ENCODE results near the gene TVP23A. TPM values are rescaled to one million over a fixed set of nuclear protein-coding genes. Genes with fewer than 3 reads are reported as not detected.

The TVP23A gene
- 2.3 TPM for polyA plus RNA-seq (ENCODE audit: insufficient read length)

- no peak for DNase-seq (ENCODE audit: low read depth)
These were observed at the start of gene TVP23A for GRCh38 chr16:10817963-10818941. Gene TVP23A (minus strand): TSS chr16:10818794. CDS start chr16:10818493, 301 bp downstream.

GRCh38 chr16:10868104-10868595 lies 49.6 kb upstream of the TVP23A start:
- DNase-seq (ENCODE audit: low read depth): no peak

- DNase-seq (ENCODE audit: low read depth): no peak
These were observed 48.6 kb upstream of the TVP23A start for GRCh38 chr16:10867199-10867598.

- no peak for DNase-seq (ENCODE audit: low read depth)
These were observed 47.7 kb upstream of the TVP23A start for GRCh38 chr16:10865991-10866966.

GRCh38 chr16:10862438-10862837 lies 43.8 kb upstream of the TVP23A start:
- DNase-seq (ENCODE audit: low read depth): no peak

- DNase-seq (ENCODE audit: low read depth): no peak
These were observed 41.1 kb upstream of the TVP23A start for GRCh38 chr16:10859658-10860057.

GRCh38 chr16:10859020-10859419 lies 40.4 kb upstream of the TVP23A start:
- no peak for DNase-seq (ENCODE audit: low read depth)

GRCh38 chr16:10858203-10858602 lies 39.6 kb upstream of the TVP23A start:
- no peak for DNase-seq (ENCODE audit: low read depth)

GRCh38 chr16:10856042-10856441 lies 37.4 kb upstream of the TVP23A start:
- DNase-seq (ENCODE audit: low read depth): no peak

GRCh38 chr16:10852948-10853347 lies 34.4 kb upstream of the TVP23A start:
- DNase-seq (ENCODE audit: low read depth): no peak

GRCh38 chr16:10852286-10852685 lies 33.7 kb upstream of the TVP23A start:
- no peak for DNase-seq (ENCODE audit: low read depth)

GRCh38 chr16:10851512-10851911 lies 32.9 kb upstream of the TVP23A start:
- DNase-seq (ENCODE audit: low read depth): no peak

- no peak for DNase-seq (ENCODE audit: low read depth)
These were observed 31.9 kb upstream of the TVP23A start for GRCh38 chr16:10850478-10850850.

GRCh38 chr16:10849736-10850477 lies 31.3 kb upstream of the TVP23A start:
- no peak for DNase-seq (ENCODE audit: low read depth)

- DNase-seq (ENCODE audit: low read depth): no peak
These were observed 28.6 kb upstream of the TVP23A start for GRCh38 chr16:10847176-10847575.

GRCh38 chr16:10846213-10846998 lies 27.8 kb upstream of the TVP23A start:
- DNase-seq (ENCODE audit: low read depth): no peak

GRCh38 chr16:10840703-10841102 lies 22.1 kb upstream of the TVP23A start:
- DNase-seq (ENCODE audit: low read depth): no peak

- DNase-seq (ENCODE audit: low read depth): no peak
These were observed 20.7 kb upstream of the TVP23A start for GRCh38 chr16:10839279-10839666.

GRCh38 chr16:10838621-10839278 lies 20.2 kb upstream of the TVP23A start:
- DNase-seq (ENCODE audit: low read depth): no peak
